Measurements from ENCODE around the gene ZNF638.
A peak's percentile ranks its signal among the peaks of the same experiment; 100 is the strongest.
"Not testable (repeated sequence)": the region's sequence is repeated elsewhere in the genome, so short reads cannot be mapped to it uniquely, and the experiment has no call there.

Gene ZNF638

GRCh38 chr2:71331581-71332434 is at the start of gene ZNF638:
ZNF638 (plus strand) TSS chr2:71331782; CDS start chr2:71348955, 17,173 bp downstream.
- DNase-seq: peak; percentile 96

- no peak for DNase-seq
These were observed 49.6 kb upstream of the ZNF638 start for GRCh38 chr2:71281950-71282349.

- peak; percentile 41 for DNase-seq
These were observed 49.1 kb upstream of the ZNF638 start for GRCh38 chr2:71282493-71282892.

- no peak for DNase-seq
These were observed 48.5 kb upstream of the ZNF638 start for GRCh38 chr2:71283131-71283530.

GRCh38 chr2:71285706-71286105 is 45.9 kb upstream of the ZNF638 start:
- DNase-seq: no peak

- no peak for DNase-seq
These were observed 40.2 kb upstream of the ZNF638 start for GRCh38 chr2:71291398-71291797.

- DNase-seq: no peak
These were observed 39.4 kb upstream of the ZNF638 start for GRCh38 chr2:71292159-71292558.

- no peak for DNase-seq
These were observed 32.7 kb upstream of the ZNF638 start for GRCh38 chr2:71298914-71299313.

GRCh38 chr2:71299507-71299906 is 32.1 kb upstream of the ZNF638 start:
- DNase-seq: peak; percentile 54

GRCh38 chr2:71303849-71304248 is 27.7 kb upstream of the ZNF638 start:
- peak; percentile 29 for DNase-seq

- DNase-seq: no peak
These were observed 24.8 kb upstream of the ZNF638 start for GRCh38 chr2:71306762-71307161.

- no peak for DNase-seq
These were observed 18.4 kb upstream of the ZNF638 start for GRCh38 chr2:71313016-71313766.

GRCh38 chr2:71317060-71317459 is 14.5 kb upstream of the ZNF638 start:
- no peak for DNase-seq

- DNase-seq: not testable (repeated sequence)
These were observed 13.7 kb upstream of the ZNF638 start for GRCh38 chr2:71317900-71318299.

GRCh38 chr2:71323386-71323785 is 8.2 kb upstream of the ZNF638 start:
- DNase-seq: no peak

GRCh38 chr2:71326968-71327367 is 4.6 kb upstream of the ZNF638 start:
- DNase-seq: peak; percentile 41

- DNase-seq: no peak
These were observed 3.7 kb upstream of the ZNF638 start for GRCh38 chr2:71327916-71328315.

- DNase-seq: no peak
These were observed 1.4 kb upstream of the ZNF638 start for GRCh38 chr2:71330155-71330554.

GRCh38 chr2:71330585-71331330 is 824 bp upstream of the ZNF638 start:
- no peak for DNase-seq

GRCh38 chr2:71331331-71331580 is 326 bp upstream of the ZNF638 start:
- not testable (repeated sequence) for DNase-seq

- no peak for DNase-seq
These were observed 834 bp downstream of the ZNF638 start for GRCh38 chr2:71332435-71332796.

GRCh38 chr2:71333619-71334018 is 2.0 kb downstream of the ZNF638 start:
- no peak for DNase-seq

- peak; percentile 50 for DNase-seq
These were observed 4.8 kb downstream of the ZNF638 start for GRCh38 chr2:71336384-71336783.

- DNase-seq: no peak
These were observed 5.2 kb downstream of the ZNF638 start for GRCh38 chr2:71336802-71337201.

Data from NCI-H82 (cell line).